ENCODE measurements around the gene FRRS1.

FRRS1 gene

DNA sequence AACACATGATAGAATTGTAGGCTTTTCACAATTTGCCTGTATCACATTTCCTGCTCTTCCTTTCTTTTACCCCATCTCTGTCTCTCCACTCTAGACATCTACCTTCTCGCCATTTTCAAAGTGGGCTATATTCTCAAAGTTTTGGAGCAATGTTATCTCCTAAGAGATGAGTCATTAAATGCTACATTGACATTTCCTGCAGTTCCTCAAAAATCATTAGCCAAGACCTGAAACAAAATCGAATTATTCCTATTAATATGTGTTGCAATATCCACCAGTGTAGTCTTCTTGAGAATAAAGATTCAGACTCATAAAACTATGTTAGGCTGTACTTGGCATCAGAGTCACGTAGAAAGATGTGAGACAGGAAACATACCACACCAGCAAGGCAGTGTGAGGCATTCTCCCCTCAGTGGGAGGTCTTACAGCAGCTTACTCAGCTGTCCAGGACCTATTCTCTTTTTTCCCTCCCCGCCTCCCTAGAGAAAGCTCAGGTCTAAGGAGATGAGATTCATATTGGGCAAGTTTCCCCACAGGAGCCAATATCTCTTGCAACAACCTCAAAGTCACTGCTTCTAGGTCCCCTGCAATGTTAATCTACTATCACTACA is 38.8 kb downstream of the FRRS1 start:
- DNase-seq, result no peak

GRCh38 chr1:99726818-99727217 is 39.6 kb downstream of the FRRS1 start:
- DNase-seq, result no peak

GRCh38 chr1:99726407-99726806 is 40.0 kb downstream of the FRRS1 start:
- DNase-seq, result no peak

GRCh38 chr1:99725996-99726395 is 40.4 kb downstream of the FRRS1 start:
- no peak for DNase-seq

- no peak for DNase-seq
Observed at GRCh38 chr1:99723251-99723650, 43.2 kb downstream of the FRRS1 start.

- DNase-seq, result no peak
Observed at GRCh38 chr1:99717005-99717404, 49.4 kb downstream of the FRRS1 start.

DNA sequence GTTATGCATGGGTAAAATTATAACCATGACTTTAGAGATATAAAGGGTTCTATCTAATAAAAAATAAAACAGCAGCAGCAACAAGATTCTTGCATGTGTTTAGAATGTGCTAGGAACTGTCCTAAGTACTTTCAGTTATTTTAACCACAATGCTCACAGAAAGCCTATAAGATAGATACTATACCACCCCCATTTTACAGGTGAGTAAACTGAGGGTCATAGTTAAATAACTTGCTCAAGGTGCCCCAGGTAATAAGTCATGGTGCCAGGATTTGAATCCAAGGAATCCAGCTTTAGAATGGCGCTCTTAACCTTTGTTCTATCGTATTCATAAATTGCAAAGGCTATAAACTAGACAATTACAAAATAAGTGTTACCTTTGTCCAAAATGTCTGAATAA is 53.4 kb downstream of the FRRS1 start:
- no peak for DNase-seq

DNA sequence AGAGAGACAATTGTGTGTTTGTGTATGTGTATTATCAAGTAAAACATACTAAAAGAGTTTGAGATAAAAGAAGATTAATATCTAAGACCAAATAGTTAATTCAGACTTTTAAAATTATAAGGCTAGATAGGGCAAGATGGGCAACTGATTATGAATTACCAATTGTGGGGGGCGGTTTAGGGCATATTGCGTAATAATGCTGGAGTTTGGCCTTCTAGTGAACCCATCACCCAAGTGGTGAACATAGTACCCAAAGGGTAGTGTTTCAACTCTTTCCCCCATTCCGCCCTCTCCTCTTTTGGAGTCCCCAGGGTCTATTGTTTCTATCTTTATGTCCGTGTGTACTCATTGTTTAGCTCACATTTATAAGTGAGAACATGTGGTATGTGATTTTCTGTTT is 55.4 kb downstream of the FRRS1 start:
- no peak for DNase-seq

DNA sequence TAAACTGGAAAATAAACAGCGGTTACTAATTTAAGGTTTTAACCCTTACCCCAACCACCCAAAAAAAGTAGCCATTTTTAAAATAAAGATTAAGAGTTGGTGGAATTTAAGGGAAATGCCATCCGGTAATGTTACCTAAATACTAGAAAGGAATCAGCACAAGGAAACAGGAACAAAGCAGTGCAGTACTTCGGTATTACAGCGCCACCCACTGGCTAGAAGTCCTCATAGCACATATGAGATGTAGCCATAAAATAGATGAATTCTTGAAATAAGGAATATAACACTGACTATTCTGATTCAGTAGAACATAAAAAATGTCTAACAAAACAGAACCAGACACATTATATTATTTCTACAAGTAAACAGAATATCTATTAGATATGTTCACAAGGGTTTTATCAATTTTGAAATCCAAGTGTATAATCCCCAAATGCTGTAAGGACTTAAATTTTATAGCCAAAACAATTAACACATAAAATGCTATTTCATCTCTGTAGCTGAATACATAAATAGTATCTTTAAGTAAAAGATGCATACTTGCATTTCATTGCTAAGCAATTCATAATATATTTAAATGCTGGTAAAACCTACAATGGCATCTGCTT is 58.8 kb downstream of the FRRS1 start:
- DNase-seq, result peak; percentile 89

DNA sequence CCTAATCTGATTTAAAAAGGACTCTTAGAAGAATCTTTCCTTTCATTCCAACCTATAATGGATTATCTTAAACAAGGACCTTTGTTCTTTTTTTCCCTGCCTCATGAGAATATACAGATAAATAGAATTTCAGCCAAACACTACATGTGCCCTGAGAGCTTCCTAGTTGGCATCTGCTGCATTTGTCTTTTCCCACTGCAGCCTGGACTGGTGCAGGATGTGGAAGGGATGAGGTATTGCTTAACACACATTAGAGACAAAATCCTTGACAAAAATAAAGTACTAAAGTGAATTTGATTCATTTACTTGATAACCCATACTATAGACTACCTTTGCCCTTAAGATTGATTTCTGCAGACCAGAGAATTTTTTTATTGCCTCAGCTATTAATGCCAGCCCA is 61.0 kb downstream of the FRRS1 start:
- peak; percentile 42 for DNase-seq

GRCh38 chr1:99704356-99704816 is 62.0 kb downstream of the FRRS1 start:
- DNase-seq, result peak; percentile 72

- DNase-seq, result no peak
Observed at GRCh38 chr1:99702221-99702620, 64.2 kb downstream of the FRRS1 start.

- no peak for DNase-seq
Observed at GRCh38 chr1:99700020-99700419, 66.4 kb downstream of the FRRS1 start.

DNA sequence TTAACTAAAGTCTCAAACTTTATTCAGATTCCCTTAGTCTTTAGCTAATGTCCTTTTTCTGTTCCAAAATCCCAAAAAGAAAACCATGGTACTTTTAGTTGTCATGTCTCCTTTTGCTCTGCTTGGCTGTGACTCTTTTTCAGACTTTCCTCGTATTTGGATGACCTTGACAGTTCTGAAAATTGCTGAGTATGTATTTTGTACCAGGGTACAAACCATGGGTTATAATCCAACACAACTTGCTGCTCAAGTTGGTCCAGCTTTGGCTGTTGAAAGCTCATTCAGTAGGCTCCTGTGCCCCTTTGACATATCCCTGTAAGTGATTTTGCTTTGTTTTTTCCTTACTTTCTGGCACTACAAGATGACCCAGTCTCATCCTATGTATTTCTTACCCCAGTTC is 68.9 kb downstream of the FRRS1 start:
- DNase-seq, result no peak

DNA sequence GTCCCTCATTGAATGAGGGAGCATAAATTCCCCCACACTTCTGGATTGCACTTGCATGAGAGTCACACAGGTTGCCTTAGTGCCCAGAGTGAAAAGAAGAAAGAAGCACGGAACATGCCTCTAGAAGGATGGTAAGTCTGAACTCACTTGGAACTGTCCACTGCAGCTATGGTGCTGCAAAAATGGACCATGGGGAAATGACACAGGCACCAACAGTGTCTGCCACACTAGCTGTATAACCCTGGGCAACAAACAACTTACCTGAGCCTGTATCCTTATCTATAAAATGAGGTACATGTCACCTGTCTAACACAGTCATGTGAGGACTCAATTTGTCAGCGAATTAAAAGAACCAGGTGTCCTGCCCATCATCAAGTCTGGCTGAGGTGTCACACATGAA is 69.8 kb downstream of the FRRS1 start:
- no peak for DNase-seq

DNA sequence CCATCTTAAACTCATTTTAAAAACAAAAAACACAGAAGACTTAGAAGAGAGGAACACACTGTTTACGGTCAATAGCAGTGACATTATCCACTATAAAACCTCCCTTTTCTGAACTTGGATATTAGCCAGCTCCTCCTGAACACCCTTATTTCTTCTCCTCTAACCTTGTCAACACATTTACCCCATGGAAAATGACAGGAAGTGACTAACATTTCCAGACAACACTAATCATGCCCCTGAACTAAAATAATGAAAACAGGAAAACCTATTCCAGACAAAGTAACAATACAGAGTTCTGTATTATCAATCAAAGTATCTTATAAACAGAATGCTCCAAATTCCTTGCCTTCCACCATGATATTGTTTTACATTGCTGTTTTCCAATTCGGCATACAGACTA is 75.3 kb downstream of the FRRS1 start:
- no peak for DNase-seq

- peak; percentile 92 for DNase-seq
Observed at GRCh38 chr1:99685516-99686180, 80.8 kb downstream of the FRRS1 start.

DNA sequence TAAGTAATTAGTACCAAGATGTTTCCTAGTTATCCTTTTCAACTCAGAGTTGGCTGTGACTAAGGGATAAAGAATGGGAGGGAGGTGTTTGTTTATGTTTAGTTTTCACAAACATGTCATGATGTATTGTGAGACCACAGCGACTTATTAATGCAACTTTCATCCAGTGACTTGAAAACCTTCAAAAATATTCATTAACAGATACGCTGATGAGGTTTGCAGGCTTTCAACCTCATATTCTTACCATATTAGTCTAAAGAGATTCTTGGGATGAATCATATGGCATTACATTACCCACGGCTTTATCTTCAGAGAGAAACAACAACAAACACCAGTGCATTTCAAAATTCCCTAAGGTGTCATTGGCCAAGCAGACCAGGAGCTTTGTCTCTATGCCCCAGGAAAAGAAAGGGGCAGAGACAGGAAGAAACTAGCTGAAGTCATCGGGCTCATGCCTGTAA is 84.1 kb downstream of the FRRS1 start:
- DNase-seq, result no peak

DNA sequence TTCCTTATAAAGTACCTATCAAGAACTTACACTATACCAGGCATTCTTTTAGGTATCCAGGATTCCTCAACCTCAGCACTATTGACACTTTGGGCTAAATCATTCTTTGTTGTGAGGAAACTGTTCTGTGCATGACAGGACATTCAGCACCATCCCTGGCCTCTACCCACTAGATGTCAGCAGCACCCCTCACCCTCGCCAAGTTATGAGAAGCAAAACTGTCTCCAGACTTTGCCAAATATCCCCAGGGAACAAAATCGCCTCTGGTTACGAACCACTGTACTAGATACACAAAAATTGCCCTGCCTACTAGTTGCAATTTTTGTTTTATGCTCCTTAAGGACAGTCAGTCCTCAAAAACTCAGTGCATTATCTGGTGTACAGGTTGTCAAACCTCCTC is 84.9 kb downstream of the FRRS1 start:
- DNase-seq, result no peak

- no peak for DNase-seq
Observed at GRCh38 chr1:99680270-99680669, 86.2 kb downstream of the FRRS1 start.

GRCh38 chr1:99677416-99677815 is 89.0 kb downstream of the FRRS1 start:
- DNase-seq, result no peak

- DNase-seq, result no peak
Observed at GRCh38 chr1:99676876-99677275, 89.6 kb downstream of the FRRS1 start.

DNA sequence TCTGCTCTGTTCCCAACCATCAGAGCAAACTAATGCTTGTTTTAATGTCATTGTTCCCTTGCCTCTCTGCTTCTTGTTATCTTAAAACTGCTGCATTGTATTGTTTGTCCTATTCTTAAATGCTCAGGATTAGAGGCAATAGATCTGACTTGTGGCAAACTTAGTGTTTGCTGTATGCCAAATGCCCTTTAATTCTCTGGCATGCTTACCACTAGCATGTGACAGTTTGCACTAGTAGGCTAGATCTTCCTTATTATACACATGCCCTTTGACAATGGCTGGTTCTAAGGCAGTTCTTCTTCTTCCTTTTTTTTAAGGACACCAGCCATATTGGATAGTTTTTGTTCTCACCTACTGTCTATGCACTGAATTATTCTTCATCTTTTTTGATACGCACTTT is 90.4 kb downstream of the FRRS1 start:
- DNase-seq, result peak; percentile 38

DNA sequence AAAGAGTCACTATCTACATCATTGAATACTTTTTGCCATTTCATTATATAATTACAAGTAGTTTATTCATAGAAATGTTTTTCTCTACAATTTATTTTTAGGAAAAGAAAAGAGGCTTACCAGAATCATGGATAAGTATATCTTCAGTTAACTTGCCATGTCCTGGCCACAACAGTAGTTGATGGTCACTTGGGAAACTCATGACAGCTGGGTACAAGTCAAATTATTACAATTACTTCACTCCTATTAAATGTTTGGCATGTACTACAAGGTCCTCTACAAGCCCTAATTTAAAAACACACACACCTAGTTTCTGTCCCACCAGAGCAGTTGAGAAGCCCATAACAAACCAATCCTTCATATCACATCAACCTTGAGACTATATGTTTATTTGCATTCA is 91.1 kb downstream of the FRRS1 start:
- DNase-seq, result no peak

All from NCI-H1694 (cell line).